ENCODE measurements around the gene LINC00237.
A peak's percentile ranks its signal among the peaks of the same experiment; 100 is the strongest.

Gene LINC00237

DNA sequence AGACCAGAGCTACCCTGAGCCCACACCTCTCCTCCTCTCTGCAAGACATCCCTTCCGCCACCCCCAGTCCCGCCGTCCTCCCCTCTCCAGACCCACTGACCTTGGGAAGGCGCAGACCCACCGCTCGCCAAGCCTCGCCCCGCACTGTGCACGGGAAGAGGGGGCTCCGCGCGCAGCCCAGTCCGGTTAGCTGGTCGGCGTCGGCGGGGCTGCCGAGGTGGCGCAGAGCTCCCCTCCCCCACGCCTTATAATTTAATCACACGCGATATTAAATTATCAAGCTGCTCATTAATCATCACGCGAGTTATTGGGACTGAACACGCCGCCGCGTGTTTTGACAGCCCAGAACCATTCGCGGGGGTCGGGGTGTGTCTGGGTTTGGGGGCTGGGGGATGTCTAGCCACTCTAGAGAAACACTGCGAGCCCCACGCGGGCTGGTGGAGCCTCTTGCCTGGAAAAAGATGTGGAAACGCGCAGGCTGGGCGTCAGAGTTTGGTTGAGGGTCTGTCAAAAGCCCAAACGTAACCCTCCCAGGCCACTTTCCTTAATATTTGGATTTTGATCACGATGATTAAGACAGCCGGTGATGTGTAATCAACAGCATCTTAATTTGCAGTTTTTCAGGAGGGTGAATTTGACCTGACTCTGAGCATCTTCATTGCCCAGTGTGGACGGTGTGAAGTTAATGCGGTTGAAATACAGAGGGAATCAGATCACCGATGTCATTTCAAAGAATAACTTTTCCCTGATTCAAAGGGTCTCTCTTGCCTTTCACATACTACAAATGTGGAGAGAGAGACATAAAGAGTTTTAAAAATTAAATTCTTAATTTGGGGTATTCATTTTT lies at the start of gene LINC00237:
TSS of gene LINC00237 (minus strand) at position 188 of the 847 bp plus-strand sequence.
- DNase-seq (ENCODE audit: low spot score), result no peak

DNA sequence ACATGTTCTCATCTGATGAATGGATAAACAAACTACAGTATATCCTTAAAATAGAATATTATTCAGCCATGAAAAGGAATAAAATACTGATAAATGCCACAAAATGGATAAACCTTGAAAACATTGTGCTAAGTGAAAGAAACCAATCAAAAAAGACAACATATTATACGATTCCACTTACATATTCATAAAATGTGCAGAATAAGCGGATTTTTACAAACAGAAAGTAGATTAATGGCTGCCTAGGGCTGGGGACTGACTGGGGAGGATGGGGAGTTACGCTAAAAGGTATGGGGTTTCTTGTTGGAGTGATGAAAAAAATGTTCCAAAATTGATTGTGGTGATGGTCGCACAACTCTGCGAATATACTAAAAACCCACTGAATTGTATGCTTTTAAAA lies 49.1 kb upstream of the LINC00237 start:
- DNase-seq (ENCODE audit: low spot score), result no peak

DNA sequence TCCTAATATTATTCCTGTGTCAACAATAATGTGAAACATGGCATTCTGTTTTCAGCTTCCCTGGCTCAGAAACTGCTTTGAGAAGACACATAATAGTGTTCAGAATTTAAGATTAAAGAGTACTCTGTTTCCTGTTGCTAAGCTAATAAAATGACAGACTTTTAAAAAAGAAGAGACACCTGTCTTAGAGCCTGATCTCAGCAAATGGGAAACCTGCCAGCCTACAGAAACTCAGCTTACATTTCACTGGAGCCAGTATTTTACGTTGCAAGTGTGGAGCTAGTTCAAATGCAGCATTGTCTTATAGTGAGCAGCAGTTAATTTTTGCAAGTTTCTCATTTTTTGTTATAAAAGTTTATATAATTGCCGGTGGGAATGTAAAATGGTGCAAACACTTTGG lies 48.5 kb upstream of the LINC00237 start:
- DNase-seq (ENCODE audit: low spot score), result no peak

DNA sequence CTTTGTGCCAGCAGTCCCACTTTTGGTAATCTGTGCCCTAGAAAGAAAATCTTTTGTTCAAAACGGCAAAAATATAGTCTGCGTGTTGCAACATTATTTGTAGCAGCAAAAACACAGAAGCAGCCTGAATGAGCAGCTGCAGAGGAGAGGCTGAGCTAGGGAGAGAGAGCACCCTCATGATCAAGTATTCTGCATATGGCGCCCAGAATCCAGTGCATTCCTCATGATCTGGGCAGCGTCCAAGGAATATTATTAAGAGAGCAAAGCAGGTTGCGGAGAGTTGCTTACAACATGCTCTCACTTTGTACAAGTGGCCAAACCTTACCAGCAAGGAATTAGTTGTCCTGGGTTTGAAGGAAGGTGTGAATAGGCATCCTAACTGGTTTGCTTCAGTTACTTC lies 45.6 kb upstream of the LINC00237 start:
- DNase-seq (ENCODE audit: low spot score), result no peak

DNA sequence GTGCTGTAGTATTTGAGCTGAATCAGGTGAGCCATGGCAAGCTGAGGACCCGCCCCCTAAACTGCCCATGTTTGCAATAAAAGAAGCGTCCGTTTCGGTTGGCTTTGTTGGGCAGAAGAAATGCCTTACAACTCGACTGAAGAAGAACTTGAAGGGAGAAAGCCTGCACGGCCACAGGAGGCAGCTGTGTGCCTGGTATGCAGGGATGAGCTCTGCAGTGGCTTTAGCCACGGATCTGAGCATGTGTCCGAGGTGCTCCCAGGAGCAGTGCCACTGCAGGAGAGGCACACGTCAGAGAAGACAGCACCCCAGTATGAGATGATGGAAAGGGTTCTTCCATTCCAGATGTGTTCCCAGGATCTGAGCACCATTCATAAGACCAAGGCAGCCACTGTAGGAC lies 43.2 kb upstream of the LINC00237 start:
- no peak for DNase-seq (ENCODE audit: low spot score)

- no peak for DNase-seq (ENCODE audit: low spot score)
Observed at GRCh38 chr20:21147593-21147992, 41.4 kb upstream of the LINC00237 start.

DNA sequence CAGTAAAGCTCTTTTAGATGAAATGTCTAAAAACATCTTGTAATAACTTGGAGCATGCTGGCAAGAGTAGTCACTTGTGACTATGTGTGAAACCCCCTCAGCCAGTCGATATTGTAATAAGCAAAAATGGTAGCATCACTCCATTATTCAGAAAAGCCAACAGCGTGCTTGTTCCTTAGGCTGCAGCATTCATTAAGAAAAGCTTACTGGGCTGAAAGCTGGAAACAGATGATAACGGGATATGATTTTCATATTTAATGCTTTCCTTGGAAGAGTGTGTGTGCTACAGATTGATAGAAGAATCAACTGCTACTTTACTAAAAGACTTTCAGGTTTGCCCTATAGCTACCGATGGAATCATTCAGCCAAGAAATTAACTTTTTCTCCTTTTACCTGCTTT lies 40.1 kb upstream of the LINC00237 start:
- DNase-seq (ENCODE audit: low spot score), result no peak

DNA sequence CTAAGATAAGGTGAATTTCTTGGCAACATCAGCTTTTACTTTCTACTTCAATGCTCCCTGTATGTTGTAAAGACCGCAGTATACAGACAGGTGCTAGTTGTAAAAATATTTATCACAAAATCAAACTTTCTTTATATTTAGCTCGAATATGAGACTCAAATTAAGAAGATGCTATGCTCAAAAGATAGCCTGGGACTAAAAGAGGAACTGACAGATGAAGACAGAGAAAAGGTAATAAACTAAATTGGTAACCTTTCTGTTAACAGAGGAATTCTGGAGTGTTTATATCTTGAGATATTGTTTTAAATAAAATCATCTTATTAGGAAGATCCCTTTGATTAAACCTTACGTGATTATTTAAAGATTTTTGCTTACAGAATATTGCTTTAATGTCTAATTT lies 39.3 kb upstream of the LINC00237 start:
- no peak for DNase-seq (ENCODE audit: low spot score)

- DNase-seq (ENCODE audit: low spot score), result no peak
Observed at GRCh38 chr20:21143194-21143890, 37.2 kb upstream of the LINC00237 start.

- no peak for DNase-seq (ENCODE audit: low spot score)
Observed at GRCh38 chr20:21141825-21142224, 35.7 kb upstream of the LINC00237 start.

DNA sequence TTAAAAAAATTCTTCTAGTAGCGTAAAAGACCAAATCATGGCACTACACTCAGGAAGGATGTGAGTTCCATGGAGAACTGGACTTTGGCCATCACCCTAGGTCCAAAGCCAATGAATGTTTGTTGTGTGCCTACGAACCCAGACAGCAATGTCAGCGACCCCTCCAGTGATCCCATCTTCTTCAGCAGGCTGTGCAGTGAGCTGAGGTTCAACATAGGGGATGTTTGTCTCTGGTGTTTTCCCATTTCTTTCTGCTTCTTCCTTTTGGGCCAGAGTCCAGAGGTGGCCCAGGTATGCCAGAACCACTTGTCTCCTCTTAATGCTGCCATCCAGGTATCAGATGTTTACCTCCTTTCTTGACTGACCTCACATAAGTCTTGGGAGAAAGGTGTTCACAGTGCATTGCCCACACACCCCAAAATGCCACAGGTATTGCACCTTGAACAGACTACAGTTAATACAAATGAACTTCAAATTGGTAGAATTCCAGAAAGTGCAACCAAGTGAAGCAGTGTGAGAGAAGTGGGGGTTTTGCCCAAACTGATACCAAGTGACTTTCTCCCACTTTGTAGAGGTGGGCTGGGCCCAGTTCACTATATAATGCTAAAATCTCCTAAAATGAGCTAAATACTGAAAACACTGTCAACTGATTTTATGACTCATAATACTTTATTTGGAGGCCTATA lies 33.9 kb upstream of the LINC00237 start:
- DNase-seq (ENCODE audit: low spot score), result no peak

DNA sequence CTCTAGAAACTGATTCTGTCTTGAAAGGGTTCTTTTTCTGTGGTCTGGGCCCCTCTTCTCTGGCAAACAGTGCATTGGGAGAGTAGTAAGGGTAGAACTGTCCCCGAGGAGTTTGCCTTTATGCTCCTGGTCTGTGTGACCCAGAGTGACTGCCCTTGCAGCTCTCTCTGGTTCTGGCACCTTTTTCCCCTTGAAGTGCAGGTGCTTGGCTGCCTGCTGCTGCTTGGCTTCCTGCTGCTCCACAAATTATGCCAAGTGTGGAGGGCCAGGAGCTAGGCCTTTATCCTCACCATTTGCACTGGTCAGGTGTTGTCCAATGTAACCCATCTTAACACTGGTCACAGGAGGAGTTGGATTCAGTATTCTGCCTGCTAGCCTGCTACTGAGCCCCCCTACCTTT lies 30.9 kb upstream of the LINC00237 start:
- DNase-seq (ENCODE audit: low spot score), result no peak

DNA sequence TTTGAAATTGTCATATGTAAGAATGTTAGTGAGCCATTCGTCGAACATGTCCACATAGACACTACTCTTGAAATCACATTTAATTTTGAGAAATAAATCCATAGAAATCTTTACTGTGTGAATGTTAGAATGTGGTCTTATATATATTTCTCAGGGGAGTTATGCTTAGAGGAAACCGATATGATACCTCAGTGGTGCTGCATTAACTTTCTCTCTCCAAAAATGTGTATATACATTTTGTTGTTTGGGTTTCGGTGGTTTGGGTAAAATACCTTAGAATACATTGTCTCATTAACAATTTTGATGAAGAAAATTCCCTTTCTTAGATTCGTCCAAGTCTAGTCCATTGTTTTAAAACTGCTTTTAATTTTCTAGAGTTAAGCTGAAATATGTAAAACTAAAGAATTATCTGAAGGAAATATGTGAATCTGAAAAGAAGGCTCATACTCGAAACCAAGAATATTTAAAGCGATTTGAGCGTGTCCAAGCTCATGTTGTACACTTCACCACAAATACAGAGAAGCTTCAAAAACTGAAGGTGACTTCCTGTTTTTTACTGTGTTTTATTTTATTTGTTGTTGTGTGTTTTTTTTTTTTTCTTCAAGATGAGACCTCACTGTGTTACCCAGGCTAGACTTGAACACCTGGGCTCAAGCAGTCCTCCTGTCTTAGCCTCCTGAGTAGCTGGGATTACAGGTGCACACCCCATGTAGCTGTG lies 30.0 kb upstream of the LINC00237 start:
- DNase-seq (ENCODE audit: low spot score), result no peak

- DNase-seq (ENCODE audit: low spot score), result no peak
Observed at GRCh38 chr20:21134883-21135493, 28.8 kb upstream of the LINC00237 start.

- DNase-seq (ENCODE audit: low spot score), result no peak
Observed at GRCh38 chr20:21133917-21134622, 27.9 kb upstream of the LINC00237 start.

DNA sequence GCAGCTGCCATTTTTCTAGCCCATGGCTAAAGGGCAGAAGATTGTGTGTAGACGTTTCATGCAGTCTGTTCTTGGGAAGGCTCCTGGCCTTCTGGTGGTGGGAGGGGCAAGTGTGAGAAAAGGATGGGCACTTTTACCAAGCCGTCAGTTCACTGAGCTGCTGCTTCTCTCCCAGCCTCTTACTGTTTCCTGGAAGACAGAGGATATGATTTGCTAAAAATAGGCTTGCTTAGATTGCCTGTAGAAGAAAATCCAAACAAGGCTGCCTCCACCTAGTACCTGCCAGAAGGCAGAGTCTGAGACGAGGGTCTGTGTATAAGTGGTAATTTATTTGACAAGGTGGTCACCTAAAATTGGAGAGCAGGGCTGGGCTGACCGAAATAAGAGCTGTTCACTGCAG lies 27.2 kb upstream of the LINC00237 start:
- no peak for DNase-seq (ENCODE audit: low spot score)

- DNase-seq (ENCODE audit: low spot score), result no peak
Observed at GRCh38 chr20:21129861-21130260, 23.7 kb upstream of the LINC00237 start.

- DNase-seq (ENCODE audit: low spot score), result no peak
Observed at GRCh38 chr20:21127201-21127981, 21.2 kb upstream of the LINC00237 start.

DNA sequence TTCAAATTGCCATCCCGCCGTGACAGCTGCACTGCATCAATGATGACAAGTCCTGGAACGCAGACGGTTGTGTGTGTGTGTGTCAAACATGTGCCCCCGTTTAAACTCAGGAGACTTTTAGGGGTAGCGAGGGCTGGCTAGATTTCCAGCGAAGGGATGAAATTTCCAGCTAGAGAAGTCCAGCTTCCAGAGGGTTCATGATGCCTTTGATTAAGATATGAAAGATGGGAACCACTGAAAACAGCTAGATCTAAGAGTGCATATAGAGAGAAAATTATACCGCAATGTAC lies 20.4 kb upstream of the LINC00237 start:
- no peak for DNase-seq (ENCODE audit: low spot score)

DNA sequence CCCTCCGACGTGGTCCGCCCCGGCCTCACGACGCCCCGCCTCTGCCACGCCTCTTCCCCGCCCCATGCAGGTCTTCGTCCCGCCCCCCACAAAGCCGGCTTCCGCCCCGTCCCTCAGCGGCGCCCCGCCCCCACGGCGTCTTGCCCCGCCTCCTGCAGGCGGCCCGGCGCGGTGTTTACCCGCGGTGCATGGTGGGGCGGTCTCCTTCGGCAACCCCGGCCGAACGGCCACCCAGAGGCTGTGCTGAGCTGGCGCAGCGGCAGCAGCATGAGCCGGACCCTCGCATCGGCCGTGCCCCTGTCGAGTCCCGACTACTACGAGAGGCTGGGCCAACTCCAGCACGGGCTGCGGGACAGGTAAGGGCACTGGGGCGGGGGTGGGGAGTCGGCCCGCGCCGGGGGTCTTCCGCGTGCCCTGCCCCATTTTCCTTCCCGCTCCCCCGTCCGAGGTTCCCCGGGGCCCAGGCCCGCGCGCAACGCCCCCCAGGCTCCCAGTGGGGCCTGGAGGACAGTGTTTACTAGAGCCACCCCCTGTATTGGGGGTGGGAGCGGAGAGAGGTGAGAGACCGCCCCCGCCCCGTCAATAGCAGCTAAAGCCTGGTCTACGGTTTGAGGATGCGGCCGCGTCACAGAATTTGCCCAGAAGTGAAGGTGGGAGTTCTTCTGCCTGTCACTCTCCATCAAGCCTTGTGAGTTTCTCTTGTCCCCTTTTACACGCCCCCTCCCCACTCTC lies 19.9 kb upstream of the LINC00237 start, which contains the start of gene KIZ:
TSS of gene KIZ (plus strand) at position 234 of the 732 bp plus-strand sequence. CDS start at position 268, 34 bp downstream.
- DNase-seq (ENCODE audit: low spot score), result peak; percentile 97
